H9 (cell line): ENCODE measurements around the gene SPDEF. TPM values are rescaled to one million over a fixed set of nuclear protein-coding genes. Genes with fewer than 3 reads are reported as not detected.
A peak's percentile ranks its signal among the peaks of the same experiment; 100 is the strongest.

ENCODE experiments used
- DNase-seq: peaks from one replicate; pipeline ENCODE4 v3.0.0-alpha.2; 2017
- H2AFZ ChIP-seq: one replicate; pipeline ENCODE4 v1.6.1; 2013; ENCODE audit warnings: mild to moderate bottlenecking, low read length, control low read depth, moderate library complexity
- H2AK5ac ChIP-seq: 2 replicates; pipeline ENCODE4 v1.6.1; 2013; ENCODE audit warnings: low read length, control low read depth, mixed read lengths; ENCODE audit not compliant: insufficient read length
- H2BK120ac ChIP-seq: one replicate; pipeline ENCODE4 v1.6.1; 2013; ENCODE audit warnings: low read depth, mild to moderate bottlenecking, low read length, control low read depth, inconsistent platforms; ENCODE audit not compliant: poor library complexity, severe bottlenecking
- H2BK12ac ChIP-seq: 2 replicates; pipeline ENCODE4 v1.6.1; 2013; ENCODE audit warnings: low read length, control low read depth, mixed read lengths, low read depth; ENCODE audit not compliant: insufficient read length
- H2BK15ac ChIP-seq: 2 replicates; pipeline ENCODE4 v1.6.1; 2013; ENCODE audit warnings: low read depth, low read length, control low read depth
- H2BK20ac ChIP-seq: one replicate; pipeline ENCODE4 v1.6.1; 2013; ENCODE audit warnings: low read depth, mild to moderate bottlenecking, low read length, control low read depth, inconsistent platforms; ENCODE audit not compliant: poor library complexity, severe bottlenecking
- H2BK5ac ChIP-seq: 2 replicates; pipeline ENCODE4 v1.6.1; 2013; ENCODE audit warnings: low read length, control low read depth, mixed read lengths; ENCODE audit not compliant: insufficient read length
- H3K14ac ChIP-seq: 2 replicates; pipeline ENCODE4 v1.6.1; 2013; ENCODE audit warnings: low read length, control low read depth; ENCODE audit not compliant: insufficient read depth
- H3K18ac ChIP-seq: 2 replicates; pipeline ENCODE4 v1.6.1; 2013; ENCODE audit warnings: low read depth, mild to moderate bottlenecking, mixed read lengths, low read length, control low read depth; ENCODE audit not compliant: insufficient read length
- H3K23ac ChIP-seq: 2 replicates; pipeline ENCODE4 v1.6.1; 2013; ENCODE audit warnings: low read length, control low read depth, mixed read lengths, low read depth; ENCODE audit not compliant: insufficient read length
- H3K23me2 ChIP-seq: 2 replicates; pipeline ENCODE4 v1.6.1; 2013; ENCODE audit warnings: low read depth, mild to moderate bottlenecking, mixed read lengths, low read length, control low read depth; ENCODE audit not compliant: insufficient read length, poor library complexity, severe bottlenecking
- H3K27ac ChIP-seq: 2 replicates; pipeline ENCODE4 v1.5.1; 2013; ENCODE audit warnings: low read length, control low read depth, mixed read lengths, low read depth; ENCODE audit not compliant: insufficient read length
- H3K27me3 ChIP-seq: 2 replicates; pipeline ENCODE4 v1.6.1; 2013; ENCODE audit warnings: low read length, control low read depth, inconsistent platforms; ENCODE audit not compliant: insufficient read depth
- H3K4ac ChIP-seq: 2 replicates; pipeline ENCODE4 v1.6.1; 2013; ENCODE audit warnings: low read depth, mild to moderate bottlenecking, control low read depth, inconsistent platforms, low read length, moderate library complexity
- H3K4me1 ChIP-seq: 2 replicates; pipeline ENCODE4 v1.6.1; 2013; ENCODE audit warnings: low read length, control low read depth, inconsistent platforms; ENCODE audit not compliant: insufficient read depth
- H3K4me2 ChIP-seq: 2 replicates; pipeline ENCODE4 v1.6.1; 2013; ENCODE audit warnings: low read length, control low read depth, mixed read lengths; ENCODE audit not compliant: insufficient read length, insufficient read depth
- H3K56ac ChIP-seq: 2 replicates; pipeline ENCODE4 v1.6.1; 2013; ENCODE audit warnings: low read depth, mild to moderate bottlenecking, mixed read lengths, low read length, control low read depth; ENCODE audit not compliant: insufficient read length
- H3K79me1 ChIP-seq: 2 replicates; pipeline ENCODE4 v1.6.1; 2013; ENCODE audit warnings: low read depth, mild to moderate bottlenecking, moderate library complexity, low read length, control low read depth, inconsistent platforms; ENCODE audit not compliant: insufficient read depth, poor library complexity, severe bottlenecking
- H3K79me2 ChIP-seq: 2 replicates; pipeline ENCODE4 v1.6.1; 2013; ENCODE audit warnings: low read length, control low read depth, inconsistent platforms; ENCODE audit not compliant: insufficient read depth
- H3K9ac ChIP-seq: 2 replicates; pipeline ENCODE4 v1.6.1; 2013; ENCODE audit warnings: low read length, control low read depth, mixed read lengths; ENCODE audit not compliant: insufficient read length; ENCODE audit errors: extremely low read depth
- H3K9me3 ChIP-seq: one replicate; pipeline ENCODE4 v1.6.1; 2013; ENCODE audit warnings: low read depth, low read length, inconsistent platforms; ENCODE audit not compliant: control insufficient read depth
- H3T11ph ChIP-seq: one replicate; pipeline ENCODE4 v1.6.1; 2013; ENCODE audit warnings: mild to moderate bottlenecking, low read length, control low read depth, inconsistent platforms
- H4K20me1 ChIP-seq: one replicate; pipeline ENCODE4 v1.6.1; 2013; ENCODE audit not compliant: control insufficient read depth, insufficient read length, insufficient read depth
- H4K5ac ChIP-seq: 2 replicates; pipeline ENCODE4 v1.6.1; 2013; ENCODE audit warnings: low read depth, mild to moderate bottlenecking, mixed read lengths, low read length, control low read depth; ENCODE audit not compliant: insufficient read length
- H4K8ac ChIP-seq: replicated peaks from 2 replicates; pipeline ENCODE4 v1.6.1; 2013; ENCODE audit warnings: low read length, control low read depth, mixed read lengths, low read depth; ENCODE audit not compliant: insufficient read length
- H4K91ac ChIP-seq: 2 replicates; pipeline ENCODE4 v1.6.1; 2013; ENCODE audit warnings: low read depth, mild to moderate bottlenecking, moderate library complexity, mixed read lengths, low read length, control low read depth; ENCODE audit not compliant: insufficient read length
- H3K27ac Mint-ChIP-seq, 3 experiments: 2 replicates in 2 of 3; 3 replicates in 1 of 3; pipeline ENCODE4 v1.8.0; 2020 to 2021; ENCODE audit warnings: mixed read lengths in 3 of 3, mild to moderate bottlenecking in 1 of 3, moderate library complexity in 1 of 3
- H3K27me3 Mint-ChIP-seq: 2 replicates; pipeline ENCODE4 v1.8.0; 2021; ENCODE audit warnings: low read depth, mild to moderate bottlenecking, moderate library complexity, mixed read lengths
- H3K36me3 Mint-ChIP-seq, 3 experiments: 2 replicates in 2 of 3; 3 replicates in 1 of 3; pipeline ENCODE4 v1.8.0; 2020 to 2021; ENCODE audit warnings: low read depth in 3 of 3, mixed read lengths in 3 of 3; ENCODE audit not compliant: insufficient read depth in 1 of 3
- H3K4me1 Mint-ChIP-seq, 2 experiments: 2 replicates each; pipeline ENCODE4 v1.8.0; 2020; ENCODE audit warnings: mixed read lengths in 2 of 2
- H3K4me3 Mint-ChIP-seq, 2 experiments: 2 replicates in 1 of 2; 3 replicates in 1 of 2; pipeline ENCODE4 v1.8.0; 2020 to 2021; ENCODE audit warnings: mild to moderate bottlenecking in 2 of 2, mixed read lengths in 2 of 2, moderate library complexity in 1 of 2
- H3K9me3 Mint-ChIP-seq, 2 experiments: 2 replicates in 1 of 2; 3 replicates in 1 of 2; pipeline ENCODE4 v1.8.0; 2020; ENCODE audit warnings: mild to moderate bottlenecking in 2 of 2, mixed read lengths in 2 of 2, moderate library complexity in 1 of 2
- CTCF ChIP-seq: fragments of 200-600 bp; sonication (generic); conservative IDR thresholded peaks from 3 replicates; pipeline ENCODE4 v1.8.0; 2021; ENCODE audit warnings: antibody characterized with exemption, mild to moderate bottlenecking
- WGBS: extraction: QIAGEN DNeasy Blood & Tissue Kit; methylation state at CpG from one replicate; pipeline ENCODE4 v1.1.7; 2013; ENCODE audit warnings: missing lambda C conversion rate, low lambda C conversion rate, mixed read lengths; ENCODE audit not compliant: insufficient read length; ENCODE audit errors: extremely low coverage; 5-methylcytosine and 5-hydroxymethylcytosine counted together
- total RNA-seq: library from RNA; stranded (reverse); gene quantifications from 2 replicates; pipeline ENCODE4 v1.2.1, GENCODE V29; 2021

The SPDEF gene
- total RNA-seq, 1 experiment from 2014 or later: 0.15 TPM

DNA sequence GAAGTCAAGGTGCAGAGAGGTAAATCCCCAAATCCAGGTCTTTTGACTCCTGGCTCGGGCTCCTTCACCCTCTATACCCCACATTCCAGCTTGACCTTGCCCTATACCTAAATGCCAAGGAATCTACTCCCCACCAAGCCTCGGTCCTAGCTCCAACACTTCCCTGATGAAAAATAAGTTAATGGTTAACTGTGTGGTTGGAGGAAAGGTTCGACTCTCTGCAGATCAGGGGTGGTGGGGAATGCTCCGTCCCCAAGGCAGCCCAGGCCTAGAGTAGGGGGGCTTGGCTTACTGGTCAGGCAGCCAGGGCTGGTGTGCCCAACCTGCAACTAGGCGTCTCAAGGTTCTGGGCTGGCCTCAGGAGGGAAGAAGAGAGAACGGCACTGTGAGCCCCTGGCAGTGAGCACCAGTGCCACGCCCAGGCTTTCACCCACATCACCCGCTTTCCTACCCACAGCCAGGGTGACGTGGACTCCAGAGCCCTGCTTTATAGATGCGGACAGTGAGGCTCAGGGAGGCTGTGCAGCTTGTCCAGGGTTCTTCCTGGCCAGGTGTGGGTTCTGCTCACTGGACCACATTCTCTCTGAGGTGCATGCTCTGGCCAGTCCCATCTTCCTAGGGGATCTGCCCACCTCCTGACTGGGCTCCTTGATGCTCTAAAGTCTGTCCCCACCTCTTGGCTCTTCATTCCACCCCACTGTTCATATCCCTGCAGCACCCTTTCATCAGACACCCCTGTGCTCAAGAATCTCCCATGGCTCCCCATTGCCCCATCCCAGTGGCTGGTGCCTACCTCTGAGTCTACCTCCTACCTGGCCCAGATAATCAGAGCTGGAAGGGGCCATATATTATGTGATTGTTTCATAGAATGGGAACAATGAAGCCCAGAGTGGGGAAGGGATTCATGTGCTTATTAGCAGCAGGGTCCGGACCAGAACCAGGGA is 8.2 kb downstream of the SPDEF start:
- no peak overlapping the region for H3K56ac ChIP-seq
- H3K9ac ChIP-seq: no peak overlapping the region
- no peak overlapping the region for H2AK5ac ChIP-seq
- no peak overlapping the region for H3T11ph ChIP-seq
- no peak overlapping the region for H3K18ac ChIP-seq
- H3K4me1 Mint-ChIP-seq: peaks cover 10 to 20% of the 10 kb centered on the region in 2 experiments
- no peak overlapping the region for H3K27ac ChIP-seq
- DNase-seq: no peak
- WGBS: no CpG with 5 or more reads among the region's 11 CpGs
- H2BK20ac ChIP-seq: no peak overlapping the region
- H3K9me3 ChIP-seq: no peaks in the 10 kb centered on the region
- H2AFZ ChIP-seq: no peak overlapping the region
- H4K5ac ChIP-seq: no peak overlapping the region
- no peak overlapping the region for H3K4me3 Mint-ChIP-seq
- no peak overlapping the region for H2BK15ac ChIP-seq
- H3K36me3 Mint-ChIP-seq: no peaks in the 10 kb centered on the region
- no peak overlapping the region for H2BK120ac ChIP-seq
- H3K27me3 Mint-ChIP-seq: no peaks in the 10 kb centered on the region; the same call in none of the 2 replicates
- H3K23me2 ChIP-seq: no peaks in the 10 kb centered on the region
- H3K27ac Mint-ChIP-seq: 0 out of 7 replicates have a peak overlapping the region, but pooled peaks of 1 of the 3 experiments have one; percentile 40
- no peak overlapping the region for H4K91ac ChIP-seq
- no peaks in the 10 kb centered on the region for H3K79me1 ChIP-seq
- no peak overlapping the region for H3K4me2 ChIP-seq
- H3K23ac ChIP-seq: no peak overlapping the region
- no peaks in the 10 kb centered on the region for H3K27me3 ChIP-seq
- no peak overlapping the region for H2BK5ac ChIP-seq
- H3K4me1 ChIP-seq: no peaks in the 10 kb centered on the region
- no peak overlapping the region for H2BK12ac ChIP-seq
- no peak overlapping the region for H3K4ac ChIP-seq
- H3K9me3 Mint-ChIP-seq: no peaks in the 10 kb centered on the region
- no peak overlapping the region; the same call in 1 of the 2 replicates for H3K14ac ChIP-seq
- no peak overlapping the region for H4K8ac ChIP-seq
- no peaks in the 10 kb centered on the region for H4K20me1 ChIP-seq
- no peak for TF ChIP-seq CTCF
- H3K79me2 ChIP-seq: no peaks in the 10 kb centered on the region
